Activated T-helper 2 cell treated with anti-CD3 and anti-CD28 coated beads, Interferon-gamma antibody, Interleukin-2, Interleukin-4, amounts not matched to agents 10 μg/mL and 5 μg/mL and 100 μg/mL, durations not matched to agents 14 hours and 24 hours and 36 hours (primary cell): ENCODE measurements around the gene LGALS7. TPM values are rescaled to one million over a fixed set of nuclear protein-coding genes. Genes with fewer than 3 reads are reported as not detected.

Experiments used
- DNase-seq: peaks from one replicate; pipeline ENCODE4 v3.0.0; 2021; ENCODE audit warnings: low spot score
- H3K27ac Mint-ChIP-seq: one replicate; pipeline ENCODE4 v1.8.0; 2021; ENCODE audit warnings: mixed read lengths
- H3K27me3 Mint-ChIP-seq: one replicate; pipeline ENCODE4 v1.8.0; 2021; ENCODE audit warnings: low read depth, mixed read lengths
- H3K36me3 Mint-ChIP-seq: one replicate; pipeline ENCODE4 v1.8.0; 2021; ENCODE audit warnings: low read depth, mixed read lengths
- H3K4me1 Mint-ChIP-seq: one replicate; pipeline ENCODE4 v1.8.0; 2021; ENCODE audit warnings: low read depth, mixed read lengths
- H3K4me3 Mint-ChIP-seq: one replicate; pipeline ENCODE4 v1.8.0; 2021; ENCODE audit warnings: low read depth, mild to moderate bottlenecking, moderate library complexity, mixed read lengths
- H3K9me3 Mint-ChIP-seq: one replicate; pipeline ENCODE4 v1.8.0; 2021; ENCODE audit warnings: mixed read lengths
- intact Hi-C: fragments of 100-400 bp; cut with micrococcal nuclease; formaldehyde crosslinking; loops from one replicate; pipeline ENCODE4 v1.15.1; 2023
- total RNA-seq: library from RNA; stranded (reverse); gene quantifications from 2 replicates; pipeline ENCODE4 v1.2.3, GENCODE V29; 2022

Gene LGALS7
- total RNA-seq, 1 donor from 2014 or later, result not detected

GRCh38 chr19:38723606-38723965, 49.7 kb downstream of the LGALS7 start:
- H3K4me1 Mint-ChIP-seq, result peaks cover 2% of the 10 kb centered on the region
- no peak overlapping the region for H3K27ac Mint-ChIP-seq
- peaks cover 57% of the 10 kb centered on the region for H3K36me3 Mint-ChIP-seq
- no peak overlapping the region for H3K4me3 Mint-ChIP-seq
- no peaks in the 10 kb centered on the region for H3K9me3 Mint-ChIP-seq
- DNase-seq, result no peak
- H3K27me3 Mint-ChIP-seq, result no peaks in the 10 kb centered on the region
- intact Hi-C loops, result no loop called here

GRCh38 chr19:38722947-38723605, 50.2 kb downstream of the LGALS7 start:
- intact Hi-C loops, result no loop called here
- no peaks in the 10 kb centered on the region for H3K9me3 Mint-ChIP-seq
- no peak for DNase-seq
- no peak overlapping the region for H3K4me3 Mint-ChIP-seq
- H3K36me3 Mint-ChIP-seq, result peaks cover 53% of the 10 kb centered on the region
- peaks cover 2% of the 10 kb centered on the region for H3K4me1 Mint-ChIP-seq
- H3K27ac Mint-ChIP-seq, result no peak overlapping the region
- no peaks in the 10 kb centered on the region for H3K27me3 Mint-ChIP-seq

GRCh38 chr19:38721979-38722773, 51.1 kb downstream of the LGALS7 start:
- peaks cover 2% of the 10 kb centered on the region for H3K4me1 Mint-ChIP-seq

GRCh38 chr19:38721496-38721895, 51.8 kb downstream of the LGALS7 start:
- intact Hi-C loops, result no loop called here
- Mint-ChIP-seq H3K9me3 (no peaks in the 10 kb centered on the region), H3K4me1 (peaks cover 2% of the 10 kb centered on the region), H3K36me3 (peaks cover 45% of the 10 kb centered on the region), H3K27me3 (no peaks in the 10 kb centered on the region), H3K4me3 (no peak overlapping the region), H3K27ac (no peak overlapping the region)
- DNase-seq, result no peak

More at GRCh38 chr19:38721979-38722773, 51.1 kb downstream of the LGALS7 start:
- no peak overlapping the region for H3K4me3 Mint-ChIP-seq
- intact Hi-C loops, result no loop called here
- no peaks in the 10 kb centered on the region for H3K27me3 Mint-ChIP-seq
- peaks cover 50% of the 10 kb centered on the region for H3K36me3 Mint-ChIP-seq
- no peaks in the 10 kb centered on the region for H3K9me3 Mint-ChIP-seq
- no peak for DNase-seq
- no peak overlapping the region for H3K27ac Mint-ChIP-seq

Other genes with a start within 250 kb of the LGALS7 start
- gene MAP4K1, start 155.6 kb downstream of the LGALS7 start, total RNA-seq, result 181 and 187 TPM in 2 replicates
- 285 and 287 TPM in 2 replicates for gene EIF3K, start 154.3 kb downstream of the LGALS7 start, total RNA-seq
- 329 and 334 TPM in 2 replicates for gene ACTN4, start 125.9 kb downstream of the LGALS7 start, total RNA-seq
- gene CAPN12, start 29.0 kb downstream of the LGALS7 start, total RNA-seq, result 2.9 and 3.6 TPM in 2 replicates
- not detected in 2 replicates for gene LGALS7B, start 15.7 kb upstream of the LGALS7 start, total RNA-seq
- 1.6 and 2.0 TPM in 2 replicates for gene LGALS4, start 39.4 kb upstream of the LGALS7 start, total RNA-seq
- 180 and 183 TPM in 2 replicates for gene ECH1, start 58.3 kb upstream of the LGALS7 start, total RNA-seq
- 700 and 708 TPM in 2 replicates for gene HNRNPL, start 76.5 kb upstream of the LGALS7 start, total RNA-seq
- gene RINL, start 104.8 kb upstream of the LGALS7 start, total RNA-seq, result 70.2 and 73.4 TPM in 2 replicates
- 29.0 and 30.2 TPM in 2 replicates for gene SIRT2, start 126.1 kb upstream of the LGALS7 start, total RNA-seq
- 81.8 and 82.7 TPM in 2 replicates for gene NFKBIB, start 126.5 kb upstream of the LGALS7 start, total RNA-seq
- gene CCER2, start 138.7 kb upstream of the LGALS7 start, total RNA-seq, result 0.83 and 1.2 TPM in 2 replicates
- gene SARS2, start 157.2 kb upstream of the LGALS7 start, total RNA-seq, result 41.1 and 45.2 TPM in 2 replicates
- 93.5 and 95.3 TPM in 2 replicates for gene MRPS12, start 157.4 kb upstream of the LGALS7 start, total RNA-seq
- gene FBXO17, start 202.2 kb upstream of the LGALS7 start, total RNA-seq, result not detected in 2 replicates